Measurements from ENCODE around the gene CHL1.
"Not testable (repeated sequence)": the region's sequence is repeated elsewhere in the genome, so short reads cannot be mapped to it uniquely, and the experiment has no call there.

CHL1 gene

GRCh38 chr3:356952-357351, 160.4 kb downstream of the CHL1 start:
- no peak for TF ChIP-seq CTCF (IDR thresholded peaks at IDR 0.05; ENCODE audit: control insufficient read depth, extremely low read depth, insufficient read depth)
- DNase-seq (ENCODE audit: low read depth), result peak; percentile 91
- no peak overlapping the region for H3K4me3 ChIP-seq (ENCODE audit: low read depth, low read length)

GRCh38 chr3:359672-360071, 163.1 kb downstream of the CHL1 start:
- no peak overlapping the region for H3K4me3 ChIP-seq (ENCODE audit: low read depth, low read length)
- no peak for TF ChIP-seq CTCF (IDR thresholded peaks at IDR 0.05; ENCODE audit: control insufficient read depth, extremely low read depth, insufficient read depth)
- no peak for DNase-seq (ENCODE audit: low read depth)

GRCh38 chr3:362681-363338, 166.2 kb downstream of the CHL1 start:
- TF ChIP-seq CTCF (IDR thresholded peaks at IDR 0.05; ENCODE audit: control insufficient read depth, extremely low read depth, insufficient read depth), result no peak
- DNase-seq (ENCODE audit: low read depth), result no peak
- no peak overlapping the region for H3K4me3 ChIP-seq (ENCODE audit: low read depth, low read length)

DNA sequence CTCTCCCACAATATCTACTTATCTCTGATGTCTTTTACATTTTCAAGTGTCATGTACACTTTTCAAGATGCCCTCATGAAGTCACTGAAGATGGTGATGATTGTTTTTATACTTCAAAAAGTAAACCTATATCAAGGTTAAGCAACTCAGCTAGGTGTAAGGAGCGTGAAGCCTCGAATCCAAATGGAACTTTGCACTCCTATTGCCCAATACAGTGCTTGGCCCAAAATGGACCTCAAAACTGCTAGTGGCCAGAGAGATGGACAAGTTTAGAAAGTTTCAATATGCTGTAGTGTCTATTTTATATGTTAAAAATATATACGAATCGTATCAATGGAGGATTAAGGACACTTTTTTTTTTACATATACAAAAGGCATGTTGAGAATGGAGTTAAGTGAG, 167.7 kb downstream of the CHL1 start:
- no peak for TF ChIP-seq CTCF (IDR thresholded peaks at IDR 0.05; ENCODE audit: control insufficient read depth, extremely low read depth, insufficient read depth)
- no peak overlapping the region for H3K4me3 ChIP-seq (ENCODE audit: low read depth, low read length)
- DNase-seq (ENCODE audit: low read depth), result no peak

GRCh38 chr3:365268-365667, 168.7 kb downstream of the CHL1 start:
- DNase-seq (ENCODE audit: low read depth), result no peak
- TF ChIP-seq CTCF (IDR thresholded peaks at IDR 0.05; ENCODE audit: control insufficient read depth, extremely low read depth, insufficient read depth), result no peak
- no peak overlapping the region for H3K4me3 ChIP-seq (ENCODE audit: low read depth, low read length)

- DNase-seq (ENCODE audit: low read depth); H3K4me3 ChIP-seq (ENCODE audit: low read depth, low read length): not testable (repeated sequence)
Measured at GRCh38 chr3:366253-366652, 169.7 kb downstream of the CHL1 start.

- no peak overlapping the region for H3K4me3 ChIP-seq (ENCODE audit: low read depth, low read length)
- TF ChIP-seq CTCF (IDR thresholded peaks at IDR 0.05; ENCODE audit: control insufficient read depth, extremely low read depth, insufficient read depth), result no peak
- DNase-seq (ENCODE audit: low read depth), result no peak
Measured at GRCh38 chr3:373193-373779, 176.7 kb downstream of the CHL1 start.
